Fibroblast of lung (primary cell): ENCODE results near the gene VPS72. TPM values are rescaled to one million over a fixed set of nuclear protein-coding genes. Genes with fewer than 3 reads are reported as not detected.

Experiments used
- DNase-seq, 2 donors: peaks; one replicate each; pipeline versions ENCODE4 v3.0.0 to v3.0.0-alpha.2; 2010; ENCODE audit warnings: low read depth in 2 of 2
- H2AFZ ChIP-seq: 2 replicates; pipeline ENCODE4 v1.5.1; 2012; ENCODE audit warnings: low read length, control low read depth, inconsistent platforms
- H3K27ac ChIP-seq: 2 replicates; pipeline ENCODE4 v1.5.1; 2011; ENCODE audit warnings: low read length, control low read depth; ENCODE audit not compliant: insufficient read depth
- H3K27me3 ChIP-seq: 2 replicates; pipeline ENCODE4 v1.5.1; 2011; ENCODE audit warnings: mild to moderate bottlenecking, low read length; ENCODE audit not compliant: control insufficient read depth, insufficient read depth
- H3K36me3 ChIP-seq: 2 replicates; pipeline ENCODE4 v1.5.1; 2011; ENCODE audit warnings: low read length; ENCODE audit not compliant: control insufficient read depth, insufficient read depth
- H3K4me1 ChIP-seq: 2 replicates; pipeline ENCODE4 v1.5.1; 2011; ENCODE audit warnings: low read length; ENCODE audit not compliant: control insufficient read depth, insufficient read depth; ENCODE audit errors: extremely low read depth
- H3K4me2 ChIP-seq: 2 replicates; pipeline ENCODE4 v1.5.1; 2011; ENCODE audit warnings: low read length, control low read depth; ENCODE audit not compliant: insufficient read depth; ENCODE audit errors: extremely low read depth
- H3K4me3 ChIP-seq, 4 experiments: fragments of 200-600 bp in 1 of 4; sonication (generic) in 1 of 4; replicated peaks in 1 of 4; 2 replicates each; pipeline ENCODE4 v1.5.1; 2011 to 2016; ENCODE audit warnings: low read length in 4 of 4, low read depth in 3 of 4, mild to moderate bottlenecking in 3 of 4, control low read depth in 2 of 4, inconsistent platforms in 1 of 4, mixed read lengths in 1 of 4; ENCODE audit not compliant: insufficient read depth in 1 of 4; ENCODE audit errors: control extremely low read depth in 1 of 4
- H3K79me2 ChIP-seq: 2 replicates; pipeline ENCODE4 v1.5.1; 2012; ENCODE audit warnings: mild to moderate bottlenecking, low read length, inconsistent platforms; ENCODE audit not compliant: control insufficient read depth, insufficient read depth
- H3K9ac ChIP-seq: 2 replicates; pipeline ENCODE4 v1.5.1; 2011; ENCODE audit warnings: mild to moderate bottlenecking, low read length, control low read depth; ENCODE audit not compliant: insufficient read depth
- H3K9me3 ChIP-seq: 2 replicates; pipeline ENCODE4 v1.5.1; 2012; ENCODE audit warnings: low read depth, low read length; ENCODE audit not compliant: control insufficient read depth, insufficient read depth
- H4K20me1 ChIP-seq: 2 replicates; pipeline ENCODE4 v1.5.1; 2011; ENCODE audit warnings: low read length; ENCODE audit not compliant: control insufficient read depth, insufficient read depth; ENCODE audit errors: extremely low read depth
- EZH2 ChIP-seq: IDR thresholded peaks from 2 replicates; pipeline ENCODE4 v1.5.1; 2012; ENCODE audit warnings: low read length, control low read depth, mild to moderate bottlenecking; ENCODE audit errors: missing control alignments
- polyA plus RNA-seq, 2 donors: library from polyadenylated mRNA; depleted of rRNA in 1 of 2; stranded (reverse) in 1 of 2; unstranded in 1 of 2; fragments of >200 nt; gene quantifications; 2 replicates each; pipeline ENCODE4 v1.2.1, GENCODE V29; 2011 to 2012; ENCODE audit warnings: missing spikeins in 1 of 2
- total RNA-seq: library from RNA; depleted of rRNA; stranded (reverse); fragments of >200 nt; gene quantifications from 2 replicates; pipeline ENCODE4 v1.2.1, GENCODE V29; 2014
- TF ChIP-seq, protein P1 (sequence below), 2 donors: IDR thresholded peaks in 1 of 2; conservative IDR thresholded peaks in 1 of 2; 1 replicate in 1 of 2; 2 replicates in 1 of 2; pipeline ENCODE4 v1.5.1; 2011 to 2012; ENCODE audit warnings: low read length in 2 of 2, control low read depth in 1 of 2, inconsistent platforms in 1 of 2, low read depth in 1 of 2, mild to moderate bottlenecking in 1 of 2

Gene VPS72
- total and polyA plus RNA-seq, 2 donors (not counting 1 experiment from before 2014, with no cell fraction given) = 42.9 to 43.8 TPM

DNA sequence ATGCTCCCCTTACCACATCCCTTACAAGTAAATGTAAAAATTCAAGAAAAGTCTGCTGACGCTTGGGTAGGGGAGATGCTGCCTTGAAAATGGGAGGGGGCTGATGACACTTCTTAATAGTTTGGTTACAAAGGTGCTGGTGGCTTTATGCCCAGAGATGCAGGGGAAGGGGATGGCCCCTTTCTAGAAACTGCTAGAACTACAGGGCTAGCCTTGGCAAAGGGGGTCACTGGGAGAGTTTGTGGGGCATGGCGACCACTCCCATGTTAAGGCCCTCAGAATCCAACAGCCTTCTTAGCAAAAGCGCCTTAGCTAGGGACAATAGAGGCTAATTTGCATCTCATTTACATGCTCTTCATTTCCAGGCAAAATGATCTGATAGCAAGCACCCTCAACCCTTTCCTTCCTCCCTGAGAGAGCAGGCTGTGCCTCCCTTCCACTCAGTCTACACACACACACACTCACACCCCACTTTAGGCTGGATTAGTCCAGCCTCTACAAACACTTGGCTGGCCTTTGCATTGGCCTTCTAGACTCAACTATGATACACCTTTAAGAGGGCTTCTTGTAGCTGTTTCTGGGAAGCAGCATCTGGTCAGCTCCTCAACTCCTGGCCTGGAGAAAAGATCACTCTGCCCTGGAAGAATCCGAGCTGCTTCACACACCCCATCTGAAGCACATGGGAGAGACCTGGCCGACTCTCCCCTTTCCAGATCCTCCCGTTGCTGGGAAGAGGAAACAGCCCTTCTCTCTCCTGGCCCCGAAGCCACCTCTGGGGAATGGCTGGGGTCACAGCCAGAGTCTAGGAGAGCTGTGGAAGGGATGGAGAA is 45.3 kb downstream of the VPS72 start:
- Histone ChIP-seq H3K36me3 (no peaks in the 10 kb centered on the region), H4K20me1 (no peaks in the 10 kb centered on the region), H3K79me2 (no peaks in the 10 kb centered on the region), H3K9ac (no peak overlapping the region), H3K27ac (no peak overlapping the region), H3K27me3 (peaks cover 3% of the 10 kb centered on the region), H3K4me1 (peaks cover 10% of the 10 kb centered on the region), H2AFZ (no peak overlapping the region), H3K9me3 (no peaks in the 10 kb centered on the region), H3K4me3 (no peak overlapping the region), H3K4me2 (no peak overlapping the region)
- TF ChIP-seq EZH2 = no peak
- TF ChIP-seq, protein P1, sequence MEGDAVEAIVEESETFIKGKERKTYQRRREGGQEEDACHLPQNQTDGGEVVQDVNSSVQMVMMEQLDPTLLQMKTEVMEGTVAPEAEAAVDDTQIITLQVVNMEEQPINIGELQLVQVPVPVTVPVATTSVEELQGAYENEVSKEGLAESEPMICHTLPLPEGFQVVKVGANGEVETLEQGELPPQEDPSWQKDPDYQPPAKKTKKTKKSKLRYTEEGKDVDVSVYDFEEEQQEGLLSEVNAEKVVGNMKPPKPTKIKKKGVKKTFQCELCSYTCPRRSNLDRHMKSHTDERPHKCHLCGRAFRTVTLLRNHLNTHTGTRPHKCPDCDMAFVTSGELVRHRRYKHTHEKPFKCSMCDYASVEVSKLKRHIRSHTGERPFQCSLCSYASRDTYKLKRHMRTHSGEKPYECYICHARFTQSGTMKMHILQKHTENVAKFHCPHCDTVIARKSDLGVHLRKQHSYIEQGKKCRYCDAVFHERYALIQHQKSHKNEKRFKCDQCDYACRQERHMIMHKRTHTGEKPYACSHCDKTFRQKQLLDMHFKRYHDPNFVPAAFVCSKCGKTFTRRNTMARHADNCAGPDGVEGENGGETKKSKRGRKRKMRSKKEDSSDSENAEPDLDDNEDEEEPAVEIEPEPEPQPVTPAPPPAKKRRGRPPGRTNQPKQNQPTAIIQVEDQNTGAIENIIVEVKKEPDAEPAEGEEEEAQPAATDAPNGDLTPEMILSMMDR (conservative IDR thresholded peaks at IDR 0.05 in 1 of 2, IDR thresholded peaks at IDR 0.05 in 1 of 2; ENCODE audit: low read depth in 1 of 2, low read length in 2 of 2) = no peak
- DNase-seq = peak in 1 of 2 donors; percentile 5

DNA sequence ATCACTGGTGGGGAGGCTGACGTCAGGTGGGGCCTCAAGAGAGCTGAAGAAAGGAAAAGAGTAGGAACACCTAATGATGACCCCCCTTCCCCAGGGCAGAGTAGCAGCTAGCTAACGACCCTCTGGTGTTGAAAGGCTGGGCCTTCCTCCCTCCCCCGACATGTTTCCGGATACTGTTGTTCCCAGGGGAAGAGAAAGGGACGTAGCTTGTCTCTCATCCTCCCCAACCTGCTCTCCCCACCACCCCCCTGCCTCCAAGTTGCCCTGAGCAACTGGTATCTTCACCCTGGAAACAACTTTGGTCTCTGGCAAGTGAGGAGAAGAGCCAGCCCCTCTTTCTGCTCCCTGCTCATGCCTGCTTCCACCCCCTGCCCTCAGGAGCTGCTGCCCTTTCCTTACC is 46.0 kb downstream of the VPS72 start:
- DNase-seq = no peak
- Histone ChIP-seq H3K9ac (no peak overlapping the region), H3K27ac (no peak overlapping the region), H3K27me3 (peaks cover 3% of the 10 kb centered on the region), H4K20me1 (no peaks in the 10 kb centered on the region), H3K4me1 (peaks cover 10% of the 10 kb centered on the region), H3K4me3 (no peak overlapping the region), H2AFZ (no peak overlapping the region), H3K9me3 (no peaks in the 10 kb centered on the region), H3K79me2 (no peaks in the 10 kb centered on the region), H3K4me2 (no peak overlapping the region), H3K36me3 (no peaks in the 10 kb centered on the region)
- TF ChIP-seq, protein P1 (conservative IDR thresholded peaks at IDR 0.05 in 1 of 2, IDR thresholded peaks at IDR 0.05 in 1 of 2; ENCODE audit: low read depth in 1 of 2, low read length in 2 of 2) = no peak
- no peak for TF ChIP-seq EZH2

DNA sequence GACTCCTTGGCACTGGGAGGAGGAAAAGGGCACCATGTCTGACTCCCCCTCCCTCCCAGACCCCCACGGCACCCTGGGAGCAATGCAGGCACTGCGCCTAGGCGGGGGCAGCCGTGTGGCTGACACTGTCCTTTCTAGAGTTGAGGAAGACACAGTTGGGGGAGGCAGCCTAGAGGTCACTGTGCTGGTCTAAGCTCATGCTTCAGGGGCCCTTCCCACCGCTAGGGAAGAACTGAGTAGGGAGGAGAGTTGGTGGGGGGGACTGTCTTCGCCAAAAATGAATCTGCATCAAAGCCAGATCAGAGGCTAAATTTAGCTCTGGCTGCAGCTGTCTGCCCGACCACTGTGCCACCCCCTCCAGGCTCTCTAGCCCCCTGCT is 47.0 kb downstream of the VPS72 start:
- Histone ChIP-seq H2AFZ (no peak overlapping the region), H3K4me1 (peaks cover 10% of the 10 kb centered on the region), H3K79me2 (no peaks in the 10 kb centered on the region), H4K20me1 (no peaks in the 10 kb centered on the region), H3K27ac (no peak overlapping the region), H3K4me2 (no peak overlapping the region), H3K9me3 (no peaks in the 10 kb centered on the region), H3K9ac (no peak overlapping the region), H3K4me3 (no peak overlapping the region), H3K36me3 (no peaks in the 10 kb centered on the region), H3K27me3 (peaks cover 3% of the 10 kb centered on the region)
- TF ChIP-seq, protein P1 (conservative IDR thresholded peaks at IDR 0.05 in 1 of 2, IDR thresholded peaks at IDR 0.05 in 1 of 2; ENCODE audit: low read depth in 1 of 2, low read length in 2 of 2) = no peak
- TF ChIP-seq EZH2 = no peak
- no peak for DNase-seq
